Suppressor macrophage treated with lipopolysaccharide for 4 hours (primary cell): ENCODE data around the gene CENPI.
"Not testable (repeated sequence)": the region's sequence is repeated elsewhere in the genome, so short reads cannot be mapped to it uniquely, and the experiment has no call there.

ENCODE experiments used
- DNase-seq: peaks from one replicate; pipeline ENCODE4 v3.0.0-alpha.2; 2020

Gene CENPI, protein sequence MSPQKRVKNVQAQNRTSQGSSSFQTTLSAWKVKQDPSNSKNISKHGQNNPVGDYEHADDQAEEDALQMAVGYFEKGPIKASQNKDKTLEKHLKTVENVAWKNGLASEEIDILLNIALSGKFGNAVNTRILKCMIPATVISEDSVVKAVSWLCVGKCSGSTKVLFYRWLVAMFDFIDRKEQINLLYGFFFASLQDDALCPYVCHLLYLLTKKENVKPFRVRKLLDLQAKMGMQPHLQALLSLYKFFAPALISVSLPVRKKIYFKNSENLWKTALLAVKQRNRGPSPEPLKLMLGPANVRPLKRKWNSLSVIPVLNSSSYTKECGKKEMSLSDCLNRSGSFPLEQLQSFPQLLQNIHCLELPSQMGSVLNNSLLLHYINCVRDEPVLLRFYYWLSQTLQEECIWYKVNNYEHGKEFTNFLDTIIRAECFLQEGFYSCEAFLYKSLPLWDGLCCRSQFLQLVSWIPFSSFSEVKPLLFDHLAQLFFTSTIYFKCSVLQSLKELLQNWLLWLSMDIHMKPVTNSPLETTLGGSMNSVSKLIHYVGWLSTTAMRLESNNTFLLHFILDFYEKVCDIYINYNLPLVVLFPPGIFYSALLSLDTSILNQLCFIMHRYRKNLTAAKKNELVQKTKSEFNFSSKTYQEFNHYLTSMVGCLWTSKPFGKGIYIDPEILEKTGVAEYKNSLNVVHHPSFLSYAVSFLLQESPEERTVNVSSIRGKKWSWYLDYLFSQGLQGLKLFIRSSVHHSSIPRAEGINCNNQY

GRCh38 chrX:101097546-101098453 lies at the start of gene CENPI:
TSS of gene CENPI (plus strand) at chrX:101098204. CDS start at chrX:101101071, 2,867 bp downstream.
- peak; percentile 93 for DNase-seq

DNA sequence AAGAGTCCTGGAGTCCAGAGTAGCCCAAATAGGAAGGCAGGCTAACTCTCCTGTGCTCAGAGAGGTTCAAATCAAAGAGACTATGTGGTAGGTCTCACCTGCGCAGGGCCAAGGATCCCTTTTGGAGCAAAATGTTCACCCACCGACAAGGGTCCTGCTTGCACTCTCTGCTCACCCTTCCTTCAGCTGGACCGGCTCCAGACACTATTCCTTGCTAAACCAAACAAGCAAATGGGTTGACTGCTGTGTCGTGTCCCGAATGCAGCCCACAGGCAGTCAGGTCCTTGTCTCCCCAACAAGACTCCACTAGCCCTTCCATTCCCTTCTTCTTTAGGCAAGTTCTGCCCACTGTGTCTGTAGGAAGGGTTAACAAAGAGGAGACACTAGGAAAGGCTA lies 46.9 kb upstream of the CENPI start:
- no peak for DNase-seq

DNA sequence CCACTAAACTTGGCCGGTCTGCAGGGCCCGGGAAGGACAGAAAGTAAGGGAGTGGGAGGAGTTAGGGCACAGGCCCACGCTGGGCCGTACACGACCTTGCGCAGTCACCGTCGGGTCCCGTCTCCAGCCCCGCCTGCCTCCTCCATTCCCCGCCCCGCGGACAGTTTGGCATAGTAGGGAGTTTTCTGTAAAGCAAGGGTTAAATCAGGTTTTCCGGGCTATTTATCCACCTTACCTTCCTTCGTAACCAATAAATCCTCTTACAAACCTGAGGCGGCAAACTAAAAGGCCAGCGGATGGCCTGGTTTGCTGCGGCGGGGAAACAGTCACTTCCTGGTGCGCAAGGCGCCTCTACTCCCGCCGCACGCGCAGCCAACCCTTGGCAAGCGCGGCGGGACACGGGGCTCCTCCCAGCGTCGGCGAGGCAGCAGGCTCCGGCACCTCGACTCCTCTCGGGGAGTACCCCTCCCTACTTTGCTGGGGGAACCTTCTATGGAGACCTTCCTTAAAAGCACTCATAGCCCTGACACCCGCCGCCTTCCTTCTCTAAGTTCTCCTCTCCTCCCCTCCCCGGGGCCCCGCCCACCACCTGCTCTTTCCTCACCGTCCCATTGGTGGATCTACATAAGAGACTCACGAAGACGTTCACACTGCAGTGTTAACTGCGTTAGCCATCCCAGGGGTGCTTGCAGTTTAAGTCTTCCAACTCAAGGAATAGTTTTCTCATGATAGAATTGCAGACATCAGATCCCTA lies 46.3 kb upstream of the CENPI start, which contains the start of gene TRMT2B:
TSS of gene TRMT2B (minus strand) at position 563 of the 754 bp plus-strand sequence. CDS start 9,822 bp downstream, outside the sequence.
- DNase-seq, result peak; percentile 72

DNA sequence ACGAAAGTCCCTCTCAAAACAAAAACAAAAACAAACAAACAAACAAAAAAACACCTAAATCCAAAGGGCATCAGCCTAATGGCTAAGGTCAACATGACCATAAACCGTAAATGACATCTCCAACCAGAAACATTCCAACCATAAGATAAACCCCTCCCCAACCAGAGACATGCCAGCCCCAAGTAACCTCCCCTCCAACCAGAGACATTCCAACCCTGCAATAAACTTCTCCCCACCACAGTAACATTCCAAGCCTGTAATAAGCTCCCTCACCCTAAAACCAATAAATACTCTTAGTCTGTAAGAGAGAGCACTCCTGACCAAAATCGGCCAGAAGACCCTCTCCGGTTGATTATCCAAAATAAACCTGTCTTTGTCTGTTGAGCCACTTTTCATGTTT lies 41.5 kb upstream of the CENPI start:
- DNase-seq, result not testable (repeated sequence)

DNA sequence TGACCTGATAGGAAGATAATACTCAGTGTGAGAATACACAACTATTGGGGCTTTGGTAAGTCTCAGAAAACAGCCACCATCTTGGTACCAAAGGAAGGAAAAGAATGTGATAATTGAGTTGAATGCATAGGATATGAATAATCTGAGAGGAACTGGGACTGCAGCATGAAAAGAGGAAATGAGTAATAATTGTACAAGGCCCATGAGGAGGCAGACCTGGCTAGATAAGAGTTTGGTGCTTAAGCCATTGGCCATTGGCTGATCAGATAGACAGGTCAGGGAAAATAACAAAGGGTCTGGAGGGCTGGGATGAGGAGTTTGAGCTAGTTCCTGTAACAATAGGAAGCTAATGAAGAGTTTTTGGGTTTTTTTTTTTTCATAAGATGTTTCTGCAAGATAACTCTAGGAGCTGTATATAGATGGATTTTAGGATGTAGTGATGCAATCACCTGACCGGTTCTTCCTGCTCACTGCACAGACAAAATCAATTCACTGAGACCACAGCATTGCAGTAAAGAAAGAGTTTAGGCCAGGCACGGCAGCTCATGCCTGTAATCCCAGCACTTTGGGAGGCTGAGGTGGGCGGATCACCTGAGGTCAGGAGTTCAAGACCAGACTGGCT lies 40.8 kb upstream of the CENPI start:
- DNase-seq, result peak; percentile 20

DNA sequence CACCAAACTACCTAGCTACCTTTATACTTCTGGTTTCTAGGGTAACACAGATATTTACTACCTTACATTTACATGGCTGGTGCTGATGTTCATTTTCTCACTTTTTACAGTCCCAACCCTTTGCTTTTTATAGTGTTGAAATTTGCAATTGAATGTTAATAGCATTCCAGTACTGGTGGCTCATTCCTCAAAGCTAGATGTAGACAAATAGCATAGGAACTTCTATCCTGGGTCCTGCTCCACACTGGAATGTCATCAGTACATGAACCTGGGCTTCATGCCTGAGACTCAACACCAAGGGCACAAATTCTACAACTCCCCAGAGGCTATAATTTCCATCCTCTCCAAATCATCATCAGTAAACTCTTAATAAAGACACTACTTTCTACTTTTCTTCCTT lies 35.8 kb upstream of the CENPI start:
- DNase-seq, result no peak

GRCh38 chrX:101071582-101071981 lies 26.4 kb upstream of the CENPI start:
- DNase-seq, result no peak

DNA sequence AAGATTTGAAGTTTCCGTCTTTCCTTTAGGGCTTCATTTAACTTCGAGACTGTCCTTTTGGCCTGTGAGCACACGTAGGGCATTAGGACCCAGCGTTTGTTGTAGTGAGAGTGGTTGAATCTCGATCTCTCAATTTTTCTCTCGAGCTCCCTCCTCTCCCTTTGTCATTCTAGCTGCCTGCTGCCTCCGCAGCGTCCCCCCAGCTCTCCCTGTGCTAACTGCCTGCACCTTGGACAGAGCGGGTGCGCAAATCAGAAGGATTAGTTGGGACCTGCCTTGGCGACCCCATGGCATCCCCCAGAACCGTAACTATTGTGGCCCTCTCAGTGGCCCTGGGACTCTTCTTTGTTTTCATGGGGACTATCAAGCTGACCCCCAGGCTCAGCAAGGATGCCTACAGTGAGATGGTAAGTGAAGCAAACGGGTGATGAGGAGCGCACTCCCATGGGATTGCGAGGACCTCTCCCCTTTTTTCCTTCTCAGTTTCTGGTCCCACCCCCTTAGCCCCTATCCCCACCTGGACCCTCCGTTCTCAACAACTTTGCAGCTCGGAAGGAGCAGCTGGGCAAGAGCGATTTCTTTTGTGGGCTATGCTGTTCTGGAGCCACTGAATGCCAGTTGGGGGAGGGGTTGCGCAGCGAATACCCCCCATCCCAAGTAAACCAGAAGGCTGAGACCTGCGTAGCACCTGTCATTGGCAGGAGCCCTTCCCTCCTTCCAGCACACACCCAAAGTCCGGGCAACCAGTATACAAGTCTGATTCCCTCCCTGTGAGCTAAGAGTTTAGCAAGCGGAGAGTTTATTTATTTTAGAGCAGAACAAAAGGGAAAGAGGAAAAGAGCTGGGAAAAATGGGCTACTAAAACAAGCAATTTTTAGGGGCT lies 19.0 kb upstream of the CENPI start, which contains the start of gene TMEM35A:
TSS of gene TMEM35A (plus strand) at position 164 of the 883 bp plus-strand sequence. CDS start at position 288, 124 bp downstream.
- no peak for DNase-seq

DNA sequence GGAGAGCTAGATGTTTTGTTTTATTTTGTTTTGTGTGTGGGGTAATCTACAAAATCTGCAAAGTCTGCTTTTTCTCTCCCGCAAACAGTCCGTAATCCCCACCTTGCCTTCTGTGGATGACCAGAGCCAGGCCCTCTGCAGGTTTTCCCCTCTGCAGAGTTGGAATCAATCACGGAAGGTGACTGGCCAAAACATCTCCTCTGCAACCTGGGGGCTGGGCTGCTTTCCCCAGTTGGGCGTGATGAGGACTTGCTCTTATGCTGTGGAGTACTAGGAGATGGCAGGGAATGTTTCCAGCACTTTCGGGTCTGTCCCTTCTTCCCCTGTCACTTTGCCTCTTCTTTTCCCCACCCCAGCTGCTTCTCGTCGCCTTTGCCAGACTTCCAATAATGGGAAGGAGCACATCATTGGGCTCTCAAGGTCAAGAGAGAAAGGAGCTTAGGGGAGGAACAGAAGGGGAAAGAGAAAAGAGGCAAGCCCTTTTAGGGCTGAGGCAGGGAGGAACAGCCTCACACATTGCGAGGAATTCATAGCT lies 18.2 kb upstream of the CENPI start:
- no peak for DNase-seq

DNA sequence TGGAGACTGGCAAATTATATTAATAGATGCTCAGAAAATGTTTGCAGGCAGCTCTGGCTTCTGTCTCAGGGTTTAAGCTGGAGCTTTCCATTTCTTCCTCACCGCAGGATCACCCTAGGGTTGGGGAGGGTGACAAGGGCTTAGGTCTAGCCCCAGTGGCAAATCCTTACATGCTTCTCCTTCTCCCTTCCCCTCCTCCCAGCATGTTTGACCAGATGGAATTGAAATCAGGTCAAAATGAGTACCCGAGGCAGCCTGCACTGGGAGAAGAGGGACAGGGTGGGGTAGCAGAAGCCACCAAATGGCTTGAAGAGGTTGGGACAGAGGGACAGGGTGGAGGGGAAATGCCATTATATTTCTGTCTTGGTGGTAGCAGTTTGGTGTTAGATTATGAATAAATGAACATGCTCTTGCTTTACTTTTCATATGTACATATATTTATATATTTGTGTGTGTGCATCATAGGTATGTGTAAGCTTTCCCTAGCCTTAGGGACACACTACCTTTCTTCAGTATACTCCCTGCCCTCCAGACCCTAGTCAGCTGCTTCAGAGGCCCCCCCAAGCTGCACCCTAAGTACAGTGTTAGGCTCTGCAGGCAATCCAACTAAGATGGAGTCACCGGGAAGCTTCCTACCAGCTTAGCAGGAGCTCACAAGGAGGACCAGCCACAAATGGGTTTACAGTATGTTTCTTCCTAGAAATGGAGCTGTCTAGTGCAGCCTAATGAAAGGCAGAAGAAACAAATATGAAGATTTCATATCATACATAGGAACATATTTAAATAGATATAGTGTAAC lies 17.5 kb upstream of the CENPI start:
- DNase-seq, result no peak

DNA sequence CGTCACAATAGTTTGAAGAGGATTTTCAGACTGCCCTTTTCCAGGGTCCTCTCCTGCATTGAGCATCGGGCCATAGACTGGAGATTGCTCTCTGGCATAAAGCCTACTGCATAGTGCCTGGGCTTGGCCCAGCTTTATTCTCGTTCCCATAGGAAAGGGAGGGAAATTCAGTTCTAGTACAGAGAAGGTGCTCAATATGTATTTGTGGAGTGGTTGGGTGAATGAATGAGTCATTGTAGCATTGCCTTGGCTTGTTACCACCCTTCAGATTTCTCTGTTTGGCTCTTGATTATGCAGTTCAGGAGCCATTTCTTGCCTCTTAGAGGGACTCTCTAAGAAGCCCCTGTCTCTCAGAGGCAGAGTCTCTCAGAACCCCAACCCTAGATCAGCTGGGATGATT lies 16.8 kb upstream of the CENPI start:
- no peak for DNase-seq

DNA sequence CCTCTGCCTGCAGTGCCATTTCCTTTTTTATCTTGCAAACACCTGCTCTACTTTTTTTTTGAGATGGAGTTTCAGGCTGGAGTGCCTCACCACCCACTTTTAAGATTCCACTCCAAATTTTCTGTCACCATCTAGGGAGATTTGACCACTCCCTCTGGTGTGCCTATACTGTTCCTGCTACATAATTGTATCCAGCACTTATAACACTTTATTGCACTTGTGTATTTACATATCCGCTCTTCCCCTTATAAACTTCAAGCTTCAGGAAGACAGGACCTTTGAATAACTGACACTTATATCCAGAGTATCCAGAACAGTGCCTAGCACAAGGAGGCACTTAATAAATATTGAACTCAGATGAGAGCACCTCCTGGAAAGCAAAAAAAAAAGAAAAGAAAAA lies 6.2 kb upstream of the CENPI start:
- no peak for DNase-seq

GRCh38 chrX:101108284-101108683 lies 10.3 kb downstream of the CENPI start:
- no peak for DNase-seq

DNA sequence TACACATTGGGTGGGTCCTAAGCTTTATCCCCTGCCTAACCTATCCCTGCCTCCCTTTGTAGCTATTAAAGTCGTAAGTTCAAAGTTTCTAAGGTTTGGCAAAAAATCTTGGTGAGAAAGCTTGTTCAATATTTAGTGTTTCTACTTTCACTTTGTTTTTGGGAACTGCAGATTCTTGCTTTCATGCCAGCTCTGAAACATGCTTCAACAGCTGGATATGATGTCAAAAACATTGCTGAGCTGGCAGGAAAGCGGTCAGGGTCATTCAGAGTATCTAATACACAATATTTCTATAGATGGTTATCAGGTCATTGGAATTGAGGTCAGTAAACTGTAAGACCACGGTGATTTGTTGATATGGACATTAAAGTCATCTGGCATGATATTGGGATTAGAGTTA lies 19.7 kb downstream of the CENPI start:
- DNase-seq, result no peak

- no peak for DNase-seq
Observed at GRCh38 chrX:101136235-101136634, 38.2 kb downstream of the CENPI start.
